ENCODE results near the gene RARRES1. TPM values are rescaled to one million over a fixed set of nuclear protein-coding genes. Genes with fewer than 3 reads are reported as not detected.

Gene RARRES1
- 0.28 TPM for polyA plus RNA-seq

DNA sequence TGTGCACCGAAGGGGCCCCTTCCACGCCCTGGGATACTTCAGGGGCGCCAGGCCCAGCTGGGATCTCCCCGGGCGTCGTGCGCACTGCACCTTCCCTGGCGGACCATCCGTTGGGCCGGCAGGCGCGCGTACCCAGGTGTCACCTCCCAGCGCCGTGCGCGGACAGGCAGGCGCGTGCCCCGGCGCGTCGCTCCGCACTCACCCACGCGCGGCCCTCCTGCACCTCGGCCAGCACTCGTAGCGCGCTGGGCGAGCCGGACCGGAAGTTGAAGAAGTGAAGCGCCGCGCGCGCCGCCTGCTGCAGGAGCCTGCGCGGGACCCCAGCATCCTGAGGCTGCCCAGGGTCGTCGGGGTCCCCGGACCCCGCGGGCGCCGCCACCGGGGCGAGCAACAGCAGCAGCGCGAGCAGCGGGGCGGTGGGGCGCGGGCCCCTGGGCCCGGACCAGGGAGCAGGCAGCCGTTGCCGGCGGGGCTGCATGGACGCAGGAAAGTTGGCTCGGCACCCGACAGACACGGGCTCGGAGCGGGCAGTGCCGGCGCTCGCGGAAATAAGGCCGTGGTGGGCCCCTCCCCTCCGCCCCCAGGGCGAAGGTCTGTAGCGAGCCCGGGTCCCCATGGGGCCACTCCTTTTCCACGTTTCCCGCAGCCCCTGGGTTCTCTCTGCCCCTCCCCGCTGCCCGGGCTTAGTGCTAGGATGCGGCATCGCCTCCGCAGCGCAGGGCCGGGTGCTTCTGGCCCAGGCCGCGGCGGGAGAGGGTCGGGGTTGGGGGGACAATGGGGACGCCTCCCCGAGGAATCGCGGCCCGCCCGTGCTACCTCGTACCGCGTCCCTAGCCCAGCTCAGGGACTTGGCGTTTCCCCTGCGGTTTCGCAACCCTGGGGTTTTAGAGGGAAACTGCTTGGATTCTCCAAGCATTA lies at the start of gene RARRES1:
RARRES1 (minus strand) TSS at position 520 of the 918 bp plus-strand sequence; CDS start at position 478, 42 bp downstream.
- H3K4me1 Mint-ChIP-seq, result peaks cover 6 to 14% (median 13%) of the 10 kb centered on the region in 3 donors
- H3K27ac Mint-ChIP-seq, result no peak within 1 kb of the TSS
- peak within 1 kb of the TSS; percentile 60 to 79 (median 64) for H3K4me3 Mint-ChIP-seq
- H3K9me3 Mint-ChIP-seq, result peaks cover 0 to 10% (median 4%) of the 10 kb centered on the region in 3 donors
- H3K27me3 Mint-ChIP-seq, result peaks cover 6% of the 10 kb centered on the region
- no peaks in the 10 kb centered on the region for H3K36me3 Mint-ChIP-seq

DNA sequence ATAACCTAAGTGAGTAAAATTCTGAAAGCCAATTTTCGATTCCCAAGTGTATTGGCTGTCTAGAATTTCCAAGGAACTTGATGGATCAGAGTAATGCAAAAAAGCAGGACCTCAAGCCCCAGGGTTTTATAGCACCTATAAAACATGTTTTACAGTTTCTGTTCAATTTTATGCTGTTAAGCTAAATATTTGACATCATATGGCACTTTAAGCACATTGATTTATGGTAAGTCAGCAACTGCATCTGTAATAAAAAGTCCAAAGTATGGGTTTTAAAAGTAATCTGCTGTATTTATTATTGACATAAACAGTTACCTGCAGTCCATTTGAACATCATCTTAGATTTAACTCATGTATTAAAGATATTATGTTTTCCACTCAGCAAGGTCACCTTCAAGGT lies 49.6 kb upstream of the RARRES1 start:
- no peaks in the 10 kb centered on the region for H3K4me1 Mint-ChIP-seq
- H3K4me3 Mint-ChIP-seq, result no peak overlapping the region
- peaks cover 0 to 4% (median 1%) of the 10 kb centered on the region in 3 donors for H3K9me3 Mint-ChIP-seq
- H3K27me3 Mint-ChIP-seq, result no peaks in the 10 kb centered on the region
- H3K27ac Mint-ChIP-seq, result no peak overlapping the region
- H3K36me3 Mint-ChIP-seq, result no peaks in the 10 kb centered on the region

DNA sequence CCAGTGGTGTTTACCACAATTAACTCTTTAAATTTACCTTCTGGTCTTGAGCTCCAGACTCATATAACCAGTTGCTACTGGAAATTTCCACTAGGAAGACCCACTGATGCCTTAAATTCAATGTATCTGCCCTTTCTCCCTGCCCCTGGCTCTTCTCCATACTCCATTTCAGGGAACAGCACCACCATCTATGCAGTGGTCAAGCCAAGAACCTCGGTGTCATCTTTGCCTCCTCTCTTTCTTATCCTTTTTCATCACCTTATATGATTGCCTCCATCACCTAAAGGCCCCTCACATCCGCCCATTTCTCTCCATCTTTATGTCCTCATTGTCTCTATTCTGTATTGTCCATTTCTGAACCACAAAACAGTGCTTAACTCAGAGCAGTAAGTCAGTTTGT lies 48.9 kb upstream of the RARRES1 start:
- H3K36me3 Mint-ChIP-seq, result no peaks in the 10 kb centered on the region
- H3K27me3 Mint-ChIP-seq, result no peaks in the 10 kb centered on the region
- peaks cover 0 to 1% (median 0%) of the 10 kb centered on the region in 3 donors for H3K9me3 Mint-ChIP-seq
- H3K27ac Mint-ChIP-seq, result no peak overlapping the region
- no peaks in the 10 kb centered on the region for H3K4me1 Mint-ChIP-seq
- no peak overlapping the region for H3K4me3 Mint-ChIP-seq

DNA sequence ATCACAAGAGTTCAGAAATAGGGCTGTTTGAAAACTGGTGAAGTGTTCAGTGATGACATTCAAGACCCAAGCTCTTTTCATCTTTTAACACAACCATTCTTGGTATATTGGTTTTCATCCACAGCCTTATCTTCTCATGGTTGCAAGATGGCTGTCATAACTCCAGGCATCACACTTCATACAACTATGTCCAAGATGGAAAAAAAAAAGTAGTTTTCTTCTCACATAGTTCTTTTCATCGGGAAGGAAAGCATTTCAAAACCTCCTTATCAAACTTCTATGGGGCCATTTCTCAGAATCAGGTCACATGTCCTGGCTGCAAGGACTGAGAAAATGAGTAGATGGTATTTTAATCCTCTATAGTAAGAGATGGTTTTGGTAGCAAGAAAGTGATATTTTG lies 48.5 kb upstream of the RARRES1 start:
- H3K36me3 Mint-ChIP-seq, result no peaks in the 10 kb centered on the region
- H3K27ac Mint-ChIP-seq, result no peak overlapping the region
- H3K4me1 Mint-ChIP-seq, result no peaks in the 10 kb centered on the region
- H3K9me3 Mint-ChIP-seq, result peaks cover 0 to 1% (median 0%) of the 10 kb centered on the region in 3 donors
- H3K27me3 Mint-ChIP-seq, result no peaks in the 10 kb centered on the region
- no peak overlapping the region for H3K4me3 Mint-ChIP-seq

- Mint-ChIP-seq H3K4me1 (peaks cover 0 to 2% (median 0%) of the 10 kb centered on the region in 3 donors), H3K4me3 (no peak overlapping the region), H3K9me3 (peaks cover 0 to 1% (median 0%) of the 10 kb centered on the region in 3 donors), H3K36me3 (peaks cover 6% of the 10 kb centered on the region), H3K27me3 (no peaks in the 10 kb centered on the region), H3K27ac (no peak overlapping the region)
Observed at GRCh38 chr3:158777161-158777873, 45.1 kb upstream of the RARRES1 start.

DNA sequence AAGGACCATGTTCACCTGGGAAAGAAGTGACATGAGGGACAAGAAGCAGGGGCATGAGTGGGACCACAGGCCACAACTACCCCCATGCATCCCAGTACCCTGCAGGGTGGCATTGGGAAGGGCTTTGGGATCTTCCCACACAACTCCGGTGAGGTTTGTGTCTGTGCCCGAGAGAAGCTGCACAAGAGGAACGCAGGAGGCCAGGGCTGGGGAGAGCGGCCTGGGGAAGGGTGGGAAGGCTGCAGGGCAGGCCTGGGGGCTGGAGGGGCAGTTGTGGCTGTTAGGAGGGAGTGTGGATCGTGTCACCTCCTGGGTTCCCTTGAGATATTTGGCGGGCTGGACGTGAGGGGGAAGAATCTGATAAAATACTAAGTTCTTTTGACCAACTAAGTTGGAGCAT lies 44.3 kb upstream of the RARRES1 start:
- no peak overlapping the region for H3K4me3 Mint-ChIP-seq
- peaks cover 6% of the 10 kb centered on the region for H3K36me3 Mint-ChIP-seq
- peaks cover 0 to 1% (median 0%) of the 10 kb centered on the region in 3 donors for H3K9me3 Mint-ChIP-seq
- H3K27me3 Mint-ChIP-seq, result no peaks in the 10 kb centered on the region
- H3K27ac Mint-ChIP-seq, result no peak overlapping the region
- peaks cover 0 to 2% (median 0%) of the 10 kb centered on the region in 3 donors for H3K4me1 Mint-ChIP-seq

GRCh38 chr3:158775426-158776410 lies 43.5 kb upstream of the RARRES1 start:
- peaks cover 0 to under 1% (median 0%) of the 10 kb centered on the region in 3 donors for H3K9me3 Mint-ChIP-seq
- H3K27me3 Mint-ChIP-seq, result no peaks in the 10 kb centered on the region
- H3K36me3 Mint-ChIP-seq, result peaks cover 6% of the 10 kb centered on the region
- H3K27ac Mint-ChIP-seq, result no peak overlapping the region
- peaks cover 0 to 2% (median 0%) of the 10 kb centered on the region in 3 donors for H3K4me1 Mint-ChIP-seq
- peak overlapping the region in 1 of 4 donors; percentile 70 for H3K4me3 Mint-ChIP-seq

DNA sequence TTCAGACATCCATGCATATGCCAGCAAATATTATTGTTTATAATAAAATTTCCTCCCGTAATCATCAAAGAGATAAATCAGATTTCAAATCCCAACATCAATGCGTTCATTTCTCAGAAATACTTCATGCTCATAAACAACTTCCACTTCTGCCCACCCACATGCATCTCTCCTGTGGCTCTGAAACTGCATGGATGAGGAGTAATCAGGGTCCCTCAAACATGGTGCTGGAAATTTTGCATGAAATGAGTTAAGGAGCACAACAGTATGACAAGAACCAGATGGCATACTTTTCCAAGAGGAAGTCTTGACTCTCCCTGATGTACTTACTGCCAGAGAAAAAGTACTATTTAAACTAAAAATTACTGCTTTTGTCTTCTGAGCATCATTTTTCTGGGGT lies 42.7 kb upstream of the RARRES1 start:
- Mint-ChIP-seq H3K27ac (no peak overlapping the region), H3K9me3 (no peaks in the 10 kb centered on the region), H3K4me3 (no peak overlapping the region), H3K4me1 (peaks cover 0 to 2% (median 0%) of the 10 kb centered on the region in 3 donors), H3K27me3 (no peaks in the 10 kb centered on the region), H3K36me3 (peaks cover 7% of the 10 kb centered on the region)

DNA sequence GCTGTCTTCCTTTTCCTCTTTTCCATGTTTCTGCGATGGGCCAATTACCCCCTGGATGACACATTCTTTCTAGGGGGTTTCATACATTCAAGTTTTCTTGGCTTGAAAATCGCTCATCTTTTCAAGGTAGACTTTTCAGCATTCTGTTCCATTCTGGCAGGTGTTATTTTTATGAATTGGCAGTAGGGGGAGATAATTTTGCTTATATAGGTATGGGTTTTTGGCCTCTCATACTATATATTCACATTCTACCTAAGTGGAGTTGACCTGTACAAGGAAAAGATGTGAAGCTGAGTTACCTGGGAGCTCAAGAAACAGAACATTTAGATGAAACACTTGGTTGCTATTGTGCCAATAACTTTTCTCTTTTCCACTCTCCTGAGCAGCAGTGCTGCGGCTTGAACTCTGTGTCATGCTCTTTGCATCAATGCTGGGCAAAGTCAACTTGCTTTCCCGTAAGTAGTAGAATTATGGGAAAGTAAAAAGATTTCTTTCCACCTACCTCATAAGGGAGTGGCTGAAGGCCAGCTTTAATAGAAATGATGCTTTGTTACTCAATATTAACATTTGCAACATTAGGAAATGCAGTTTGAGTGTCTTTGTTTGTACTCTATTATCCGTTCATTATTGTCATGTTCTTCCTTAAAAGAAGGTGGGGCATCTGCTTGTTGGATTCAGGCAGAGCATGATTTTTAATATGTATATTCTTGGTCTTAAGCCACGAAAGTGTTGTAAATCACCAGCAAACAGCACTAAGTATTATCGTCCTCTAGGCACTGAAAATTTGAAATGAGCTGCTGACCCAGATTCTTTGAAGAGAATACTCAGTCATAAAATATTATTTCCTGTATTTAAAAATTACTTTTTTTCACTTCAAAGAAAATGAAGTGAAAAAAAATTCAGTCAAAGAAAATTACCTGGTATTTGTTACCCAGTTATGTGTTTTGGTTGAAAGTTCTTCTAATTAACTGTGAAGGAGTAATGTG lies 41.9 kb upstream of the RARRES1 start:
- peaks cover 7% of the 10 kb centered on the region for H3K36me3 Mint-ChIP-seq
- no peaks in the 10 kb centered on the region for H3K27me3 Mint-ChIP-seq
- H3K9me3 Mint-ChIP-seq, result no peaks in the 10 kb centered on the region

GRCh38 chr3:158773166-158773565 lies 40.9 kb upstream of the RARRES1 start:
- Mint-ChIP-seq H3K4me1 (peaks cover 0 to 2% (median 0%) of the 10 kb centered on the region in 3 donors), H3K27ac (no peak overlapping the region), H3K27me3 (no peaks in the 10 kb centered on the region), H3K4me3 (no peak overlapping the region), H3K36me3 (peaks cover 7% of the 10 kb centered on the region), H3K9me3 (no peaks in the 10 kb centered on the region)

More for the DNA sequence above, 41.9 kb upstream of the RARRES1 start:
- peaks cover 0 to 2% (median 0%) of the 10 kb centered on the region in 3 donors for H3K4me1 Mint-ChIP-seq
- H3K27ac Mint-ChIP-seq, result no peak overlapping the region
- no peak overlapping the region for H3K4me3 Mint-ChIP-seq

- no peaks in the 10 kb centered on the region for H3K27me3 Mint-ChIP-seq
- peaks cover 0 to 2% (median 0%) of the 10 kb centered on the region in 3 donors for H3K4me1 Mint-ChIP-seq
- no peak overlapping the region for H3K4me3 Mint-ChIP-seq
- H3K36me3 Mint-ChIP-seq, result peaks cover 7% of the 10 kb centered on the region
- H3K27ac Mint-ChIP-seq, result peak overlapping the region in 1 of 3 donors; percentile 91
- H3K9me3 Mint-ChIP-seq, result no peaks in the 10 kb centered on the region
Observed at GRCh38 chr3:158771982-158772381, 39.7 kb upstream of the RARRES1 start.

DNA sequence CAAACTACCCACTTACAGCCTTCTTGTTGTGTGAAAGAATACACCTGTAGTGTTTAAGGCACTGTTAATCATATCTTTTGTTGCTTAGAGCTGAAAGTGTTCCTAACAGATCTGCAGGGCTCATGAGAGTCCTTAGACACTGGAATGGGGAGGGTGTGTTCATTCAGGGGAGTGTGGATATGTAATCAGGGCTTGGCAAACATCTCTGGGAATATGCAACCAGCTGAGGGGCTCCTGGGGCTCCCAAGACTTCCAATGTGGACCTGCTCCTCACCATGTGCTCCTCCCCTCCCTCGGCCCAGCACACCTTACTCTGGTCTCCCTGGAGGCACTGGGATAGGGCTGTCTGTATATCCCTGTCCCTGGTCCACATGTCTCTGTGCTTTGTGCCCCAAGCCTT lies 39.3 kb upstream of the RARRES1 start:
- Mint-ChIP-seq H3K27ac (no peak overlapping the region), H3K9me3 (no peaks in the 10 kb centered on the region), H3K36me3 (peaks cover 7% of the 10 kb centered on the region), H3K4me3 (no peak overlapping the region), H3K4me1 (peaks cover 0 to 2% (median 0%) of the 10 kb centered on the region in 3 donors), H3K27me3 (no peaks in the 10 kb centered on the region)

- peaks cover 0 to 2% (median 0%) of the 10 kb centered on the region in 3 donors for H3K4me1 Mint-ChIP-seq
- no peak overlapping the region for H3K4me3 Mint-ChIP-seq
- H3K27ac Mint-ChIP-seq, result no peak overlapping the region
- H3K36me3 Mint-ChIP-seq, result peaks cover 10% of the 10 kb centered on the region
- H3K9me3 Mint-ChIP-seq, result no peaks in the 10 kb centered on the region
- H3K27me3 Mint-ChIP-seq, result no peaks in the 10 kb centered on the region
Observed at GRCh38 chr3:158770741-158771350, 38.6 kb upstream of the RARRES1 start.
